Central memory CD8-positive, alpha-beta T cell (primary cell): ENCODE results near the gene GSG1L.

ENCODE experiments used
- ATAC-seq: fragments of 150-1000 bp; cut with Tn5 transposase; replicated peaks from 2 replicates; pipeline ENCODE4 v1.10.0; 2022; ENCODE audit warnings: mild to moderate bottlenecking, moderate FRiP score, moderate number of reproducible peaks; ENCODE audit not compliant: poor library complexity, severe bottlenecking; ENCODE audit errors: extremely low read depth
- DNase-seq, 2 donors: peaks; one replicate each; pipeline ENCODE4 v3.0.0; 2021; ENCODE audit warnings: low spot score in 2 of 2
- H3K27ac Mint-ChIP-seq: one replicate; pipeline ENCODE4 v1.8.0; 2022; ENCODE audit warnings: low read depth, mild to moderate bottlenecking, moderate library complexity, mixed read lengths
- H3K27me3 Mint-ChIP-seq: one replicate; pipeline ENCODE4 v1.8.0; 2022; ENCODE audit warnings: mixed read lengths
- H3K36me3 Mint-ChIP-seq: one replicate; pipeline ENCODE4 v1.8.0; 2022; ENCODE audit warnings: mild to moderate bottlenecking, moderate library complexity, mixed read lengths; ENCODE audit not compliant: insufficient read depth
- H3K4me1 Mint-ChIP-seq: one replicate; pipeline ENCODE4 v1.8.0; 2022; ENCODE audit warnings: mixed read lengths
- H3K4me3 Mint-ChIP-seq: one replicate; pipeline ENCODE4 v1.8.0; 2022; ENCODE audit warnings: mild to moderate bottlenecking, moderate library complexity, mixed read lengths
- H3K9me3 Mint-ChIP-seq: one replicate; pipeline ENCODE4 v1.8.0; 2022; ENCODE audit warnings: mixed read lengths

The GSG1L gene

DNA sequence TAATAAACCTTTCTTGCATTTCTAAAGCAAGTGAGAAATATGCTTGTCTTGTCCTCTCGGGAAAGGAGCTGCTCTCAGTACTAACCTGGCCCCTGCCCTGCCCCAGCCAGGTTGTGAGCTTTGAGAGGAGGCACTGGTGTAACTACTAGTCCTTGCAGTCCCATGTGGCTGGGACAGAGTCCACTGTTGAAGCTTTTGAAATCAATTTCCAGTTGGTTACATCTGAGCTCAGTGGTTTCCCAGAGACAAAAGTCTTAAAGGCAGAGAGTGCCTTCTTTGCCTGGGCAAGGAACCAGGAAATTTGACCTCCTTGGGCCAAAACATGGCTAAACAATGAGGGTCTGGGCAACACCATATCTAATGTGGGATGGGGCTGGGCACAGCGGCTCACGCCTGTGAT lies 48.7 kb downstream of the GSG1L start:
- peaks cover 71% of the 10 kb centered on the region for H3K27me3 Mint-ChIP-seq
- ATAC-seq, result no peak

DNA sequence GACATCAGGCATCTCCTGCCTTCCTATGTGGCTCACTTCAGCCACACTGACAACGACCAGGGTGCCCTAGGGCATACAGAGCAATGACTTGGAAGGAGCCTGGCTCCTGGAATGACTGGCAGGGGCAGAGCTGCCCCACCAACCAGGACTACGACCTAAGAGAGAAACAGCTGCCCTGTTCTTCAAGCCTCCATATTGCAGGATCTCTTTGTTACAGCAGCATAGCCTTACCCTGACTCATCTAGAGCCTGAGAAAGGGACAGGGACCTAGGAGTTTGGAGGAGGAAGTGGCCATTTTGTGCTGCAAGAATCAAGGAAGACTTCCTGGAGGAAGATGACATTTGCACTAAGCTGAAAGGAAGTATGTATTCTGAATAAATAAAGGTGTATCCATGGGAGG lies 49.6 kb downstream of the GSG1L start:
- Mint-ChIP-seq H3K36me3 (no peaks in the 10 kb centered on the region), H3K27me3 (peaks cover 80% of the 10 kb centered on the region), H3K4me3 (no peak overlapping the region), H3K9me3 (no peaks in the 10 kb centered on the region), H3K4me1 (no peaks in the 10 kb centered on the region), H3K27ac (no peak overlapping the region)
- DNase-seq (no peak), ATAC-seq (no peak)

More for the DNA sequence above, 48.7 kb downstream of the GSG1L start:
- H3K27ac Mint-ChIP-seq, result no peak overlapping the region
- H3K4me1 Mint-ChIP-seq, result no peaks in the 10 kb centered on the region
- H3K9me3 Mint-ChIP-seq, result no peaks in the 10 kb centered on the region
- no peak overlapping the region for H3K4me3 Mint-ChIP-seq
- DNase-seq, result no peak
- H3K36me3 Mint-ChIP-seq, result peaks cover under 1% of the 10 kb centered on the region

- no peaks in the 10 kb centered on the region for H3K36me3 Mint-ChIP-seq
- no peak overlapping the region for H3K4me3 Mint-ChIP-seq
- DNase-seq, result no peak
- H3K27me3 Mint-ChIP-seq, result peaks cover 85% of the 10 kb centered on the region
- H3K4me1 Mint-ChIP-seq, result no peaks in the 10 kb centered on the region
- H3K9me3 Mint-ChIP-seq, result no peaks in the 10 kb centered on the region
- ATAC-seq, result no peak
- H3K27ac Mint-ChIP-seq, result no peak overlapping the region
These were observed 50.1 kb downstream of the GSG1L start for GRCh38 chr16:28013392-28013791.

DNA sequence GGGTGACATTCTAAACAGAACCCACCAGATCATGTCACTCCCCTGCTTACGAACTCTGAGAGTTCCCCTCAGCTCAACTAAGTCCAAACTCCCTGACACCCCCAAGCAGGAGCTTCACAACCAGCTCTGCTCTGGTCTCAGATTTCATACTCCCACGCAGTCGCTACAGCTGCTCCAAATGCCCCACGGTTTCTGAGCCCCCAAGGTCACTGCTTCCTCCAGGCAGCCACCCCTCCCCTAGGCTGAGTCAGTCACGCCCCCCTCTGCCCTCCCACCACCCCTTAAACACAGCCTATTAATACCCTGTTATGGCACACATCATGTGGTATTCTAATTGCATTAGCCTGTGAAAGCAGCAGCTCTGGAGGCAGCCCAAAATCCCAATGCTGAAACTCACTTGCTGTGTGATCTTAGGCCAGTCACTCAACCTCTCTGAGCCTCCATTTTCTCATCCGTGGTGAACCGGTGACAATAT lies 51.5 kb downstream of the GSG1L start:
- Mint-ChIP-seq H3K9me3 (no peaks in the 10 kb centered on the region), H3K4me1 (no peaks in the 10 kb centered on the region), H3K27ac (no peak overlapping the region), H3K36me3 (peaks cover 1% of the 10 kb centered on the region), H3K4me3 (no peak overlapping the region), H3K27me3 (peaks cover 85% of the 10 kb centered on the region)
- DNase-seq (no peak), ATAC-seq (no peak)

GRCh38 chr16:28011223-28011622 lies 52.3 kb downstream of the GSG1L start:
- no peak overlapping the region for H3K27ac Mint-ChIP-seq
- no peaks in the 10 kb centered on the region for H3K4me1 Mint-ChIP-seq
- peaks cover 82% of the 10 kb centered on the region for H3K27me3 Mint-ChIP-seq
- ATAC-seq, result no peak
- DNase-seq, result no peak
- no peaks in the 10 kb centered on the region for H3K9me3 Mint-ChIP-seq
- no peak overlapping the region for H3K4me3 Mint-ChIP-seq
- peaks cover 1% of the 10 kb centered on the region for H3K36me3 Mint-ChIP-seq

GRCh38 chr16:28010671-28011070 lies 52.8 kb downstream of the GSG1L start:
- Mint-ChIP-seq H3K27me3 (peaks cover 76% of the 10 kb centered on the region), H3K36me3 (peaks cover 1% of the 10 kb centered on the region), H3K4me1 (no peaks in the 10 kb centered on the region), H3K9me3 (no peaks in the 10 kb centered on the region), H3K4me3 (no peak overlapping the region), H3K27ac (no peak overlapping the region)
- ATAC-seq (no peak), DNase-seq (no peak)

DNA sequence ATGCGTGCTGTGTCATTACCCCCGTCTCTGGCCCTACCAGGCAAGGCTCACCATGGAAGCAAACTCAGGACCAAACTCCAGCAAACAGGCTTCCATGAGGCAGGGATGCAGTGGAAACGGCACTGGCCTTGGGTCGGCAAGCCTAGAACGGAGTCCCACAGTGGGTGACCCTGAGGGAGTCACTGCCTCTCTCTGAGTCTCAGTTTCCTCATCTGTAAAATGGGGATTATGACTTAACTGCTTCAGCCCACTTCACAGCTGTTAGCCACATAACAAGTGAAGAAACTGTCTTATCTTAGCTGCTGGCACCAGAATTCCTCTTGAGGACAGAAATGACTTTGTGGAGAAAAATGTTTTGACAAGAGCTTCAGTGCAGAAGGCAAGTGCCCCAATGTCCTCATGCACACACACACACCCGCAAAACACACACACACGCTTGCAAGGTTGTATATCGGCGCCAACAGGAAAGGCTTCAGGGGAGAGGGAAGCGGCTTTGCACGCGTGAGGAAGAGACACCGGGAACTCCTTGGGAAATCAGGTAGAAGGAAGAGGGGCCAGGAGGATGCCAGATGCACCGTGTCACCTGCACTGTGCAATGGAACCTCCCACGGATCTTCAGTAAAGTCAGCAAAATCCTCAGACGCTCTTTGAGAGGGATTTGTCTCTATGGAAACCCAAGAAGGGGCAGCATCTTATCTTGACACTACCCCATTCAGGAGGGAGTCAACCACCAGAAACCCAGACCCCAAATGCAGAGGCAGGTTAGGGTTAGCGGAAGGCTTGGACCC lies 53.7 kb downstream of the GSG1L start:
- peaks cover 1% of the 10 kb centered on the region for H3K36me3 Mint-ChIP-seq
- no peaks in the 10 kb centered on the region for H3K4me1 Mint-ChIP-seq
- ATAC-seq (no peak), DNase-seq (no peak)
- H3K9me3 Mint-ChIP-seq, result no peaks in the 10 kb centered on the region
- H3K4me3 Mint-ChIP-seq, result no peak overlapping the region
- peaks cover 67% of the 10 kb centered on the region for H3K27me3 Mint-ChIP-seq
- H3K27ac Mint-ChIP-seq, result no peak overlapping the region

- no peak for DNase-seq
- Mint-ChIP-seq H3K36me3 (peaks cover 1% of the 10 kb centered on the region), H3K4me3 (no peak overlapping the region), H3K27me3 (peaks cover 40% of the 10 kb centered on the region), H3K4me1 (no peaks in the 10 kb centered on the region), H3K27ac (no peak overlapping the region), H3K9me3 (no peaks in the 10 kb centered on the region)
- ATAC-seq, result no peak
These were observed 59.6 kb downstream of the GSG1L start for GRCh38 chr16:28003923-28004322.

DNA sequence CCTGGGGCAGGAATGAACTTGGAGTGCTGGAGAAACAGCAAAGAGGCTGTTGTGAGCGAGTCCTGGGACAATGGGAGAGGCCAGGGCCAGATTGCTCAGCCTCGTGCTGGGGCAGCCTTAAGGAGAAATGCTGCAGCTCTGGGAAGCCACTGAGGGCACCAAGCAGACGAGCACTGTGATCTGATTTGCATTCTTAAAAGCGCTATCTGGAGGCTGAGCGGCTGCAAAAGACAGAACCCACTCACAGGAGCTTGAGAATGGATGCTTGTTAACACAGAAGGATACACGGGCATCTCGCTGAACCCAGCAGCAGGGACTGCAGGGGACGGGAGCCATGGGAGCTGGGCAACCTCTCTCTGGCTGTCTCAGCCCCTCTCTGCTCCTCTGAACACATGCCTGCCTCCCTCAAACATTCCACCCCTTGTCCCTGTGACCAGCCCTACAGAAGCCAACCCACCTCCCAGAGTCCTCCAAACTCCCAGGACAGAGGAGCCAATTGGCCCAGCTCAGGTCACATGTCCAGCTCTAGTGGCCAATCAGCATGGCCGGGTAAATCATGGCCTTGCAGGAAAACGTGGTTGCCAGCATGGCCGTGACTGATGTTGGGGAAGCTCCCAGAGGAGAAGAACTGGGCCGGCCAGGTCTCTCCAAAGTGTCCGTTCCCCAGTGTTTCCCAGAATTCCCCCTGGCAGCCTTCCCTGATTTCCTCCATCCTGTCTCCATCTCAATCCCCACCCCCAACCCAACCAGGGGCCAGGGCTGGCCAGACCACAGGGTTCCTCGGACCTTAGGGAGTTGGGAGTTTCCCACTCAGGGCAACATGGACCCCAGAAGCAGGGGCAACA lies 60.3 kb downstream of the GSG1L start:
- ATAC-seq (no peak), DNase-seq (no peak)
- no peaks in the 10 kb centered on the region for H3K9me3 Mint-ChIP-seq
- H3K4me1 Mint-ChIP-seq, result no peaks in the 10 kb centered on the region
- H3K36me3 Mint-ChIP-seq, result peaks cover 1% of the 10 kb centered on the region
- H3K27me3 Mint-ChIP-seq, result peaks cover 33% of the 10 kb centered on the region
- H3K27ac Mint-ChIP-seq, result no peak overlapping the region
- no peak overlapping the region for H3K4me3 Mint-ChIP-seq

DNA sequence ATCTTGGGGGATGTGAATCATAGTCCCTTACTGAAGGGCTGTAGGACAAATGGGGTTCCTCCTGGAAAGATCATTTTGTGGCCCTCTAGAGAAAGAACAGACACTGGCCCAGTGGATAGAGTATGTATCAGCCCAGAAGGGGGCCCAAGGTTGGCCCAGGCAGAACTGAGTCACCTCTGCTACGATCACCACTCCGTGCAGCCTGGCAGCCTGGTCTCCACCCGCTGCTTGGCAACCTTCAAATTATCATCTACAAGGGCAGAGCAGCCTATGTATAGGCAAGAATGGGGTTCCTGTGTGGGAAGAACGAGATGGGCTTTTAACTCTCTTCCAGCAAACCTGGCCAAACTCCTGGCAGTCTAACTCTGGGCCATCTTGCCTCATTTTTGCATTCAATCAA lies 61.9 kb downstream of the GSG1L start:
- Mint-ChIP-seq H3K27me3 (peaks cover 21% of the 10 kb centered on the region), H3K4me1 (no peaks in the 10 kb centered on the region), H3K9me3 (no peaks in the 10 kb centered on the region), H3K27ac (no peak overlapping the region), H3K4me3 (no peak overlapping the region), H3K36me3 (no peaks in the 10 kb centered on the region)
- ATAC-seq (no peak), DNase-seq (no peak)

DNA sequence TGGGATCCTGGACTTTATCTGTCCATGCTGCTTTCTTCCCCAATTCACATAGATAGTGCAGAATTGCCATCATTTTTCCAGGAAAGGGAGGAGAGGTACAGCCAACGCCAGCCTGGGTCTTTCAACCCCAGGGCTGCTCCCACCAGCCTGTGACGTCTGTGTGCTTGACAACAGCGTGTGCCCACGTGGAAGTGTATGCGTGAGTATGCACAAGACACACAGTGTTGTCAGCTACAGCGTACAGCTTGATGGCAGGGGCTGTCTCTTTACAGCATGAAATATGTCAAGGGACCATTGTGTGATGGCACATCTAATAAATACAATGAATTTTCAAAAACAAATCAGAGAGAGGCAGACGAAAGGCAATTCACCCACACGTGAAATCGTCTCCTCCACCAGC lies 62.3 kb downstream of the GSG1L start:
- H3K4me3 Mint-ChIP-seq, result no peak overlapping the region
- DNase-seq (no peak), ATAC-seq (no peak)
- H3K36me3 Mint-ChIP-seq, result no peaks in the 10 kb centered on the region
- peaks cover 19% of the 10 kb centered on the region for H3K27me3 Mint-ChIP-seq
- peaks cover under 1% of the 10 kb centered on the region for H3K4me1 Mint-ChIP-seq
- no peak overlapping the region for H3K27ac Mint-ChIP-seq
- H3K9me3 Mint-ChIP-seq, result no peaks in the 10 kb centered on the region

DNA sequence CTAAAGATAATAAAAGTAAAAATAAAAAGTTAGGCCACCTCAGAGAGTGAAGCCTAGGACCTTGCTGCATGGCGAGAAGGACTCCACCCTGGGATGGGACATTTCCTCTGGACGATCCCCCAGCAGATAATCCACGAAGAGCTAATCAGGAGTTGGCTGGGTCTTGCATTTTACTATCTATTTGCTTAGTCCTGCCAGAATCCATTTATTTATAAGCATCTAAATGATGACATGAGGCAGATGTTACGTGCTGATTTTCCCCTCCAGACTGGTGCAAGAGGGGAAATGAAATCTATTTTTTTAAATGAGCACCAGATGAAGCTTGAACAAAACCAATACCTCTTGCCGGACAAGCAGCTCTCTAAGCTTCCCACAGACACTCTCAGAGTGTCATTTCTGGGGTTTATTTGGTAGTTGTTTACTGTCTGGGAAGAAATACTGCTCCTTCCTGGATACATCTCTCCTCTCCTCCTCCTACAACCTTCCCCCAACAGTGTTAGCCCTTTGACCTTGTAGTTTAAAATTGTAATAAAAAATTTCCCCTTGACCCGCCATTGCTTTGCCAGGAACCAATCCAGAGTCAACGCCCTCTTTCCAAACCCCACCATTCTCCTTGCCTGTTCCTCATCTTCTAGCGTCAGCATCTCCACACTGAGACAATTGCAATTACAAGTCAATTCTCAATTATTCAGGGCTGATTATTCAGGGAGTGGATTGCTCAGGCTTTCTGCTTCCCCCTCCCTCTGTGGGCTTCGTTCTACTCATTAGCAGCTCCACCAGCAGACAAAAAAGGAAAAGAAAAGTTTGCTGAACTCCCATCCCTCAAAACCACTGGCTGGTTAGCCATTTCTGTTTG lies 63.0 kb downstream of the GSG1L start:
- DNase-seq (no peak), ATAC-seq (no peak)
- H3K9me3 Mint-ChIP-seq, result no peaks in the 10 kb centered on the region
- no peak overlapping the region for H3K4me3 Mint-ChIP-seq
- peaks cover 19% of the 10 kb centered on the region for H3K27me3 Mint-ChIP-seq
- H3K27ac Mint-ChIP-seq, result no peak overlapping the region
- H3K4me1 Mint-ChIP-seq, result peaks cover 7% of the 10 kb centered on the region
- no peaks in the 10 kb centered on the region for H3K36me3 Mint-ChIP-seq
